Measurements from ENCODE around the gene BORCS5. TPM values are rescaled to one million over a fixed set of nuclear protein-coding genes. Genes with fewer than 3 reads are reported as not detected.
A peak's percentile ranks its signal among the peaks of the same experiment; 100 is the strongest.
"Not testable (repeated sequence)": the region's sequence is repeated elsewhere in the genome, so short reads cannot be mapped to it uniquely, and the experiment has no call there.

BORCS5 gene
- total RNA-seq = 10 to 100 TPM in 3 of 4 donors, 1 to 10 TPM in 1; 8.3 to 22.7 (median 15.3) TPM

GRCh38 chr12:12356896-12357718, at the start of gene BORCS5:
TSS of gene BORCS5 (plus strand) at chr12:12357078. CDS start at chr12:12357452, 374 bp downstream.
- no peaks in the 10 kb centered on the region for H3K27me3 ChIP-seq
- peak in 3 of 6 experiments; percentile 10 to 25 (median 11) for TF ChIP-seq CTCF (IDR thresholded peaks at IDR 0.05)
- TF ChIP-seq POLR2A (IDR thresholded peaks at IDR 0.05) = peak; percentile 98 to 99
- no peaks in the 10 kb centered on the region for H3K36me3 ChIP-seq
- H3K9me3 ChIP-seq = no peaks in the 10 kb centered on the region
- peaks cover 0 to 13% (median 5%) of the 10 kb centered on the region in 4 donors for H3K4me1 ChIP-seq
- peak within 1 kb of the TSS; percentile 63 to 77 (median 71) for H3K4me3 ChIP-seq
- peak within 1 kb of the TSS; percentile 94 to 97 (median 96) for H3K27ac ChIP-seq
- DNase-seq = peak; percentile 98 to 100 (median 99)

GRCh38 chr12:12310695-12311094, 46.2 kb upstream of the BORCS5 start:
- not testable (repeated sequence) for H3K9me3 ChIP-seq, H3K36me3 ChIP-seq, H3K4me3 ChIP-seq, DNase-seq, H3K4me1 ChIP-seq, H3K27ac ChIP-seq, H3K27me3 ChIP-seq

DNA sequence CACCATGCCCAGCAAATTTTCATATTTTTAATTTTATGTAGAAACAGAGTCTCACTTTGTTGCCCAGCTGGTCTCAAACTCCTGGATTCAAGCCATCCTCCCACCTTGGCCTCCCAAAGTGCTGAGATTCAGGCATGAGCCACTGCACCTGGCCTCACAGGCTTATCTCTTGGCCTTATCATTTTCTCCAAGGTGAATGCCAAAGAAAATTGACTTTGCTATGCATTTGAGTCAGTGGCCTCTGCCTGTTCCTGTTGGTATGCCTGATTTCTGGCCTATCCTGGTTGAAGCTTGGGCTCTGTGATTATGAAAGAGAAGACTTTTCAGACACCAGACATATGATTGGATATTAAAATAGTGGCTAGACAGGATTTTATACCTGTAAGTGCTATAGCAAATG, 41.0 kb upstream of the BORCS5 start:
- Histone ChIP-seq H3K4me3 (no peak overlapping the region), H3K4me1 (peaks cover 0 to 22% (median 0%) of the 10 kb centered on the region in 4 donors), H3K9me3 (no peaks in the 10 kb centered on the region), H3K27me3 (no peaks in the 10 kb centered on the region), H3K36me3 (no peaks in the 10 kb centered on the region), H3K27ac (peak overlapping the region in 1 of 4 donors; percentile 52)
- DNase-seq = no peak
- TF ChIP-seq POLR2A (IDR thresholded peaks at IDR 0.05) = no peak
- no peak for TF ChIP-seq CTCF (IDR thresholded peaks at IDR 0.05)

- H3K36me3 ChIP-seq = no peaks in the 10 kb centered on the region
- H3K4me3 ChIP-seq = no peak overlapping the region
- no peaks in the 10 kb centered on the region for H3K27me3 ChIP-seq
- peak overlapping the region in 2 of 4 donors; percentile 16 to 28 for H3K27ac ChIP-seq
- TF ChIP-seq CTCF (IDR thresholded peaks at IDR 0.05) (no peak), POLR2A (IDR thresholded peaks at IDR 0.05) (no peak)
- no peaks in the 10 kb centered on the region for H3K9me3 ChIP-seq
- peak in 1 of 3 donors; percentile 24 for DNase-seq
- peaks cover 0 to 20% (median 0%) of the 10 kb centered on the region in 4 donors for H3K4me1 ChIP-seq
Measured at GRCh38 chr12:12319451-12320183, 37.3 kb upstream of the BORCS5 start.

DNA sequence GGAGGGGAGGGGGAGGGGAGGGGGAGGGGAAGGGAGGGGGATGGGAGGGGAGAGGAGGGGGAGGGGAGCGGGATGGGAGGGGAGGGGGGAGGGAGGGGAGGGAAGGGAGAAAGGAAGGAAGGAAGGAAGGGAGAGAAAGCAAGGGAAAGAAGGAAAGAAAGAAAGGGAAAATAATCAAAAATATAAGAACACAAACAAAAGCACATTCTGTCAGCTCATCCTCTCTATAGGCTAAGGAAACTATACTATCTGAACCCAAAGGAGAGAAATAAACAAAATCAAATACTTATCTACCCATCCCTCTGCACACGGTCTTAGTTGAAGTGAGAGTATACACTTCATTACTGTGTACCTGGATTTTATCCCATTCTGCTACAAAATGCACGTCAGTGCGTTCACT, 33.8 kb upstream of the BORCS5 start:
- no peak overlapping the region for H3K4me3 ChIP-seq
- no peaks in the 10 kb centered on the region for H3K9me3 ChIP-seq
- H3K36me3 ChIP-seq = no peaks in the 10 kb centered on the region
- no peaks in the 10 kb centered on the region for H3K27me3 ChIP-seq
- TF ChIP-seq CTCF (IDR thresholded peaks at IDR 0.05) (no peak), POLR2A (IDR thresholded peaks at IDR 0.05) (no peak)
- no peak for DNase-seq
- H3K27ac ChIP-seq = no peak overlapping the region
- peaks cover 0 to 13% (median 0%) of the 10 kb centered on the region in 4 donors for H3K4me1 ChIP-seq

DNA sequence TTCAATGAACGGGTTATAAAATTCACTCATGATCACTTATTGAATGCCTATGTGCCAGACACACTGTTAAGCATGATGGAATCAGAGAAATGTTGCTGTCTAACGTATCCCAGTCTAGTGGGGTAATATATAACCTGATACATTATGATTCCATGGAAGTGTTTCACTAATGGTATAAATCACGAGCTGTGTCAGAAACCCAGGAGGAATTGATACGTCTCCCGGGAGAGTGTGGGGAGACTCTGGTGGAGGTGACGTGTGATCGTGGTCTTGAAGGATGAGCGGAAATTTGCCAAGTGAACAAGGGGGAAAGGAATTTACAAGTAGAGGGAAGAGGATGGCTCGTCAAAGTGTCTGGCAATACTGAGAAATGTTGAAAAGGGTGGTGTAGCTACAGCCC, 33.3 kb upstream of the BORCS5 start:
- H3K9me3 ChIP-seq = no peaks in the 10 kb centered on the region
- H3K4me3 ChIP-seq = no peak overlapping the region
- no peak for DNase-seq
- no peak overlapping the region for H3K27ac ChIP-seq
- no peaks in the 10 kb centered on the region for H3K27me3 ChIP-seq
- no peaks in the 10 kb centered on the region for H3K36me3 ChIP-seq
- peaks cover 0 to 13% (median 0%) of the 10 kb centered on the region in 4 donors for H3K4me1 ChIP-seq
- TF ChIP-seq POLR2A (IDR thresholded peaks at IDR 0.05) = no peak
- TF ChIP-seq CTCF (IDR thresholded peaks at IDR 0.05) = no peak
